Measurements from ENCODE around the gene PILRB. TPM values are rescaled to one million over a fixed set of nuclear protein-coding genes. Genes with fewer than 3 reads are reported as not detected.

The PILRB gene
- total RNA-seq, 1 experiment from 2014 or later: 53.4 TPM

DNA sequence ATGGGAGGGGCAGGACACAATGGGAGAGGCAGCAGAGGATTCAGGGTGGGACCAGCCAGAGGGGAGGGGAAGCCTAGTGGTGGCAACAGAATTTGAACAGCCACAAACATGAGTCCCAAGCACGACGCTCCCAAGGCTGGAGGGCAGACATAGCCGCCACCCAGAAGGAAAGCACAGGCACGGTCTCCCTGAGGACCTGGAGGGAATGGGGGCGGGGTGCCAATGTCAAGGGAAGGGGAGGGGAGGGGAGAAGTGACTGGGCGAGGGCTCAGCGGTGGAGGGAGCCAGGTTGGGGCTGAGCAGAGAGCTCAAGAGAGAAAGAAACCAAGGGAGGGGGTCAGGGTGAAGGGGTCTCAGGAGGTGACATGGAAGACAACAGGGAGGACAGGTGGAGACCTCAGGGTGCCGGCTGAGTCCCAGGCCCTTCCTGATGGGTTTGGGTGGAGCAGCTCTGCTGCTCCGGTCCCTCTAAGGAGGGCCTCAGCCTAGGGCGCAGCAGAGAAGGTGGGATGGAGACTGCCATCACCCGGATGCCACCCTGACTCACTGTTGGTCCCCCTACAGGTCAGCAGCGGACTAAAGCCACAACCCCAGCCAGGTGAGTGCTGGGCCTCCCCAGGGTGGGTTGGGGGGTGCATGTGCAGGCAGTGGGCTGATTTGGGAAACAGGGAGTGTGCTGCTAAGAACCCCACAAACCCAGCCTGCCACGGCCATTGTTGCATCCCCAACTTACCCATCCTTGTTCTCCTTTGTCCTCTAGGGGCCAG lies 39.6 kb downstream of the PILRB start:
- no TSS peak for BruUV-seq (replicated peaks)
- intact Hi-C loops (cut with micrococcal nuclease; ENCODE audit: unreplicated experiment): no loop called here
- POLR2A ChIA-PET: no interaction called here

DNA sequence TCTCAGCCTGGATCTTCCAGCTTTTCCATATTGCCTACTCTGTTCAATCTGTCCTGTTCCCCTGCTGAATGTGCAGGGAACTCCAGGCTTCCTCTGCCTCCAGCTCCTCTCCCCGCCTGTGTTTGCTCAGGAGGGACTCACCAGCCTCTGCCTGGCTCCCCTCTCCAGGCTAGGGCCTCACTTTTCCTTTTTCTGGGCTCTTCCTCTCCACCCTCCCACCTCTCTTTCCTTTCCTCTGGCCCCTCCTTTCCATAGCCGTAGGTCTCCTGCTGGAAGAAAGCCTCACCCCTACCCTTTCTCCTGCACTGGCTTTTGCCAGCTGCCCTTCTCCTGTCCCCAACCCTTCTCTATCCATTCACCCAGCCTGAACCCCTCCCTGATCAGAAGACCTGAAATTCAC lies 40.3 kb downstream of the PILRB start:
- ChIA-PET CTCF (interaction anchor here (1.0 kb wide), 1 partner anchor 9 kb away, joined by 3 read pairs; no protein-coding TSS in a partner anchor), POLR2A (no interaction called here)
- DNase-seq: no peak
- Mint-ChIP-seq H3K27me3 (ENCODE audit: insufficient read depth, unreplicated experiment) (peaks cover 29% of the 10 kb centered on the region), H3K27ac (ENCODE audit: unreplicated experiment) (no peak overlapping the region), H3K9me3 (ENCODE audit: unreplicated experiment) (no peaks in the 10 kb centered on the region), H3K4me3 (ENCODE audit: unreplicated experiment) (no peak overlapping the region), H3K4me1 (ENCODE audit: low read depth, unreplicated experiment) (no peaks in the 10 kb centered on the region), H3K36me3 (ENCODE audit: insufficient read depth, unreplicated experiment) (no peaks in the 10 kb centered on the region)
- Histone ChIP-seq H3K27me3 (replicated peaks; ENCODE audit: control insufficient read depth, insufficient read depth, low read length) (peaks cover 1% of the 10 kb centered on the region), H3K4me3 (ENCODE audit: low read depth, low read length) (no peak overlapping the region), H3K4me1 (no peaks in the 10 kb centered on the region), H3K36me3 (ENCODE audit: control insufficient read depth, insufficient read depth, low read length) (no peaks in the 10 kb centered on the region), H3K9me3 (no peaks in the 10 kb centered on the region)
- TF ChIP-seq, protein P1, sequence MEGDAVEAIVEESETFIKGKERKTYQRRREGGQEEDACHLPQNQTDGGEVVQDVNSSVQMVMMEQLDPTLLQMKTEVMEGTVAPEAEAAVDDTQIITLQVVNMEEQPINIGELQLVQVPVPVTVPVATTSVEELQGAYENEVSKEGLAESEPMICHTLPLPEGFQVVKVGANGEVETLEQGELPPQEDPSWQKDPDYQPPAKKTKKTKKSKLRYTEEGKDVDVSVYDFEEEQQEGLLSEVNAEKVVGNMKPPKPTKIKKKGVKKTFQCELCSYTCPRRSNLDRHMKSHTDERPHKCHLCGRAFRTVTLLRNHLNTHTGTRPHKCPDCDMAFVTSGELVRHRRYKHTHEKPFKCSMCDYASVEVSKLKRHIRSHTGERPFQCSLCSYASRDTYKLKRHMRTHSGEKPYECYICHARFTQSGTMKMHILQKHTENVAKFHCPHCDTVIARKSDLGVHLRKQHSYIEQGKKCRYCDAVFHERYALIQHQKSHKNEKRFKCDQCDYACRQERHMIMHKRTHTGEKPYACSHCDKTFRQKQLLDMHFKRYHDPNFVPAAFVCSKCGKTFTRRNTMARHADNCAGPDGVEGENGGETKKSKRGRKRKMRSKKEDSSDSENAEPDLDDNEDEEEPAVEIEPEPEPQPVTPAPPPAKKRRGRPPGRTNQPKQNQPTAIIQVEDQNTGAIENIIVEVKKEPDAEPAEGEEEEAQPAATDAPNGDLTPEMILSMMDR (IDR thresholded peaks at IDR 0.05; ENCODE audit: insufficient read depth in 1 of 2, low read depth in 1 of 2, low read length in 1 of 2, severe bottlenecking in 1 of 2, unreplicated experiment in 1 of 2): no peak
- intact Hi-C loops (cut with micrococcal nuclease; ENCODE audit: unreplicated experiment): no loop called here
- BruUV-seq (replicated peaks): no TSS peak

More for the DNA sequence above, 39.6 kb downstream of the PILRB start:
- Histone ChIP-seq H3K27me3 (replicated peaks; ENCODE audit: control insufficient read depth, insufficient read depth, low read length) (peaks cover 1% of the 10 kb centered on the region), H3K36me3 (ENCODE audit: control insufficient read depth, insufficient read depth, low read length) (no peaks in the 10 kb centered on the region), H3K4me3 (ENCODE audit: low read depth, low read length) (no peak overlapping the region), H3K9me3 (no peaks in the 10 kb centered on the region), H3K4me1 (no peaks in the 10 kb centered on the region)
- H3K4me1 Mint-ChIP-seq (ENCODE audit: low read depth, unreplicated experiment): no peaks in the 10 kb centered on the region
- H3K36me3 Mint-ChIP-seq (ENCODE audit: insufficient read depth, unreplicated experiment): no peaks in the 10 kb centered on the region
- no peaks in the 10 kb centered on the region for H3K9me3 Mint-ChIP-seq (ENCODE audit: unreplicated experiment)
- H3K4me3 Mint-ChIP-seq (ENCODE audit: unreplicated experiment): no peak overlapping the region
- CTCF ChIA-PET: interaction anchor here (1.0 kb wide), 1 partner anchor 10 kb away, joined by 3 read pairs; no protein-coding TSS in a partner anchor
- H3K27ac Mint-ChIP-seq (ENCODE audit: unreplicated experiment): no peak overlapping the region
- TF ChIP-seq, protein P1 (IDR thresholded peaks at IDR 0.05; ENCODE audit: insufficient read depth in 1 of 2, low read depth in 1 of 2, low read length in 1 of 2, severe bottlenecking in 1 of 2, unreplicated experiment in 1 of 2): no peak
- H3K27me3 Mint-ChIP-seq (ENCODE audit: insufficient read depth, unreplicated experiment): peaks cover 30% of the 10 kb centered on the region
- DNase-seq: no peak

DNA sequence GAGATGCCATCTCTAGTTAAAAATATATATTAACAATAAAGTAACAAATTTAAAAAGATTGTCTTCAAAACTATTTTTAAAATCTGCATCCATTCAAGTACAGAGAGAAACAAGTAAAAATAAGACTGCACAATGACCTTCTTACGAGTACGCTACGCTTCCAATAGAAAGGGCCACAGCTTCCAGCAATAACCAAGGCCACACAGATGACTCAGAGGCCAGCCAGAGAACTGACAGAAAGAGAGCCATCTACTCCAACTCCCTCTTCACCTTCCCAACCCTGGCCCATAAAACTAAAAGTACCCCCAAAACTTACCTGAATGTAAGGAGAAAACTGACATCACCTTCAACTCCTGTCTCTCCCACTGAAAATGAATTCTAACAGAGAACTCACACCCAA lies 42.1 kb downstream of the PILRB start:
- H3K9me3 Mint-ChIP-seq (ENCODE audit: unreplicated experiment): no peaks in the 10 kb centered on the region
- ChIA-PET CTCF (interaction anchor here (0.5 to 0.8 kb wide), 2 partner anchors 61 to 170 kb away, joined by 3 to 4 read pairs; no protein-coding TSS in a partner anchor), POLR2A (no interaction called here)
- Histone ChIP-seq H3K27me3 (replicated peaks; ENCODE audit: control insufficient read depth, insufficient read depth, low read length) (no peaks in the 10 kb centered on the region; the same call in 1 of the 2 replicates), H3K36me3 (ENCODE audit: control insufficient read depth, insufficient read depth, low read length) (no peaks in the 10 kb centered on the region), H3K9me3 (no peaks in the 10 kb centered on the region), H3K4me3 (ENCODE audit: low read depth, low read length) (no peak overlapping the region), H3K4me1 (no peaks in the 10 kb centered on the region)
- peaks cover 26% of the 10 kb centered on the region for H3K27me3 Mint-ChIP-seq (ENCODE audit: insufficient read depth, unreplicated experiment)
- intact Hi-C loops (cut with micrococcal nuclease; ENCODE audit: unreplicated experiment): no loop called here
- DNase-seq: no peak
- H3K4me1 Mint-ChIP-seq (ENCODE audit: low read depth, unreplicated experiment): no peaks in the 10 kb centered on the region
- no peak overlapping the region for H3K4me3 Mint-ChIP-seq (ENCODE audit: unreplicated experiment)
- H3K27ac Mint-ChIP-seq (ENCODE audit: unreplicated experiment): no peak overlapping the region
- no TSS peak for BruUV-seq (replicated peaks)
- H3K36me3 Mint-ChIP-seq (ENCODE audit: insufficient read depth, unreplicated experiment): no peaks in the 10 kb centered on the region
- TF ChIP-seq, protein P1 (IDR thresholded peaks at IDR 0.05; ENCODE audit: insufficient read depth in 1 of 2, low read depth in 1 of 2, low read length in 1 of 2, severe bottlenecking in 1 of 2, unreplicated experiment in 1 of 2): no peak
